NCI-H1105 (cell line): ENCODE results near the gene CDPF1.

Experiments
- DNase-seq: peaks from one replicate; lab custom pipeline; 2025; lab: John Stamatoyannopoulos, UW

CDPF1 gene

DNA sequence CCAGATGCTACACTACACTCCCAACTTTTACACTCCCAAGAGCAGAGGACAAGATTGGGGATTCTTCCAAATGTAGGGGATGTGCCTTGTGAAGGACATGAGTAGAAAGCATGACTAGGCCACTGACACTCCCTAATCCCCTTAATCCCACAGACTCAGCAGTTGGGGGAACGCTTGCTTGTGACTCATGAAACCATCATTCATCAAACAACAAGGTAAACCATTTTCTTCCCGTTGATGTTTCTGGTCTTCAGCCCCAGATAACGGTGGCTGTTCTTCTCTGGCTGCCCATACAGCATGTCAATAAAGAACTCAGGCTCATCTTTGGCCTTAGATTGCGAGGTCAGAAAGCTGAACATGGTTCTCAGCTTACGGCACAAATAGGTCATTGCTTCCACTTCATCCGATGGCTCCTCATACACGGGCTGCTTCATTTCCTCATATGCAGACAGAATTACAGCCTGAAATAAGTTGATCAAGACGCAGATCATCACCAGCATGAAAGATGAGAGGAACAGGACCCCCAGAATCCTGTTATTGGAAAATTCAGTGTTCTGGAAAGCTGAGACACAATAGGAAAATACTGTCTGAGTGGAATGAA lies 6.4 kb upstream of the CDPF1 start:
- DNase-seq = no peak

DNA sequence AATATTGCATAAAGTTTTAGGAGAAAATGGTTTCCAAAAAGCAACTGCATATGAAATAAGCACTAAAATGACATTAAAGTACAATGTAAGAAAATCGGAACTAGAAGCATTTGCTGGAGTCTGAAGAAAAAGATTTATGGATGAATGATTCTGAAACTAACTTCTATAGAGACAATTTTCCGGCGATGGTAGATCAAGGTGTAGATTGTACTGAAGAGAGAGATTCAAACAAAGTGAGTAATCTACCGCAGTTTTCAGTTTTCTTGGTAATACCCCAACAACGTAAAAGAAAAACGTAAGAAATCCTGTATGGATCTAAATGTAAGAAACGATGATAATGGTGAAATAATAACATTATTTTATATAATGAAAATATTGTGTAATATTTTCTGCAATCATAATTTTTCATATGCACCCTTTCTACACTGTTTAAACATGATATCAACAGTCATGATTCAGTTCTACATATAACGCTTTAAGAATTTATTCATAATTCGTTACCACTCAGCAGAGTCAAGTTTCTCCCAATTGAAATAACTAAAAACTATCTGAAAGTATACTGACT lies 1.8 kb upstream of the CDPF1 start:
- no peak for DNase-seq

DNA sequence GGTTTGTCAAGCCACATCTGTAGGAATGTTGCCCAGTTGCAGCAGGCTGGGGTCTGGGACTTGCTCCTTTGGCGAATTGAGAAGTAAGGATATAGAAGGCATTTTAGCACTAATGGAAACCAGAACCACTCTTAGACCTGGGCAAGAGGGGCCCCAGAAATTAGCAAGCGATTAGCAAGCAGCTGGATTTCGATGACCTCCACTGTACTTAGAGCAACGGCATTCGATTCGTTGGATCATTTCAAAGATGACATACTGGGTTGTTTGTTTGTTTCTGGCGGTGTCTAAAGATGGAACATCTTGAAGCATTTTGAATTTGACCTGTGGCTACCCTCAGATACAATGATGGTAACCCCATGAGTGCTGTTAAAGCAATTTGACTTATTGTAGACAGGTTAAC lies 1.2 kb upstream of the CDPF1 start:
- DNase-seq = no peak

DNA sequence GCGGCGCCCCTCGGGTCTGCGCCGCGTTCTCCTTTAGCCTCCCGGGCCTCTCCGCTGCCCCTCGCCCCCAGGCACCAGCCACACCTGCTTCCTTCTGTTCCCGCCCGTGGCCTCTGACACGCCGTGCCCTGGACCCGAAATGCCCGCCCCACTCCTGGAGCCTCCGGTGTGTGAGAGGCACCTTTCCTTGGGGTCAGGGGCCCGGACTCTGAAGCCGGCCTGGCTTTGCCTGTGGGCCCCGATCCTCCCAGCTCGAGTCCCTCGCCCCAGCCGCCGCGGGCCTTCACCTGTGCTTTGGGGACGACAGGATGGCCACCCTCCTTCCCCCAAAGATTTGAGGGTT lies 661 bp upstream of the CDPF1 start:
- no peak for DNase-seq

GRCh38 chr22:46247443-46247975 lies 2.6 kb downstream of the CDPF1 start:
- DNase-seq = no peak

DNA sequence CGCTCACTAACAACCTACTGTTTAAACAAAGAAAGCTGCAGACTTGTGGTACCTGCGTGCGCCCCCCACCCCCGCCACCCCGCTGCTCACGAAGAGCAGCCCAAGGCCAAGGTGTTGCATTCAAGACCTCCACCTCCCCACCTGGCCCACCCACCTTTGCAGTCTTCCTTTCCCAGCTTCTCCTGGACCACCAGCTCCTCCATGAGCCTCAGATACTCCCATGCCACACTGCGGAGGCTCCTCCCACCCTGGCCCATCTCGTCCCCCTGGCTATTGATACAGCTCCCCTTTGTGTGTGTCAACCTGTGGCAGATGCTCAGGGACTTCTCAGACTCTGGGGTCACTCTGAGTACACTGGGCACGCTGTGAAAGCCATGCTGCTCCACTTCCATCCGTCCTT lies 3.9 kb downstream of the CDPF1 start:
- no peak for DNase-seq

- DNase-seq = peak; percentile 32
These were observed 4.6 kb downstream of the CDPF1 start for GRCh38 chr22:46245511-46245910.

DNA sequence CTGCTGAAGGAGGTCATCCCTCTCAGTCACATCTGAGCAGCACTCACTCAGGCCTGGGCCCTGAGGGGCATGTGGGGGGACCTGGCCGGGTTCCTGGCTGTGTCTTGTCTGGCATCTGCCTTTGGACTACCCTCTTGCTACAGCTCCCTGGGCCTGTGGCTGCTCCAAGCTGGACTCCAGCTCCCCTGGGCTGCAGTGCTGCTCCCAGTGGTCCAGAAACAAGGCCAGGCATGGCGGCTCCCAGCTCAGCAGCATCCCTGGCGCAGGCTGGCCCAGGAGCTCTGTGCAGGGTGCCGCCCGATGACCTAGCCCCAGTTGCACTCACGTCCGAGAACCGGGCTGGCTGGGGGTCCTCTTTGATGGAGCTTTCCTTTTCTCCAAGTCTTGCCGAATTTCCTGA lies 5.3 kb downstream of the CDPF1 start:
- no peak for DNase-seq

DNA sequence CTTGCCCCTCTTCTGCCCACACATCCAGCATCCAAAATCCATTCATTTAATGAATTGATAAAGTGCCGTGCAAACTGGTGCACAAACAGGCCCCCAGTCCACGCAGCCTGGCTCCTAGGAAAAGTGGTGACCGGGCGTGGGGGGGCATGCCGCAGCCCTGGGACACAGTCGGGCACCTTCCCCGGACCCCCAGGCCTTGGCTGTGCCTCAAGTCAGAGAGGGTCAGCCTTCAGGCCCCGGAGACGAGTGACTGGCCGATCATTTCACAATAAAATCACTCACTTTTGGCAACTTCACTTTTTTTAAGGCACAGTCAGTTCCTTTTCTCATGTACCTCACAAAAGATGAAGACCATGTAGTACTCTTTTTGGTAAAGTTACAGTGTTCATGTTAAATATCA lies 8.0 kb downstream of the CDPF1 start:
- DNase-seq = no peak

DNA sequence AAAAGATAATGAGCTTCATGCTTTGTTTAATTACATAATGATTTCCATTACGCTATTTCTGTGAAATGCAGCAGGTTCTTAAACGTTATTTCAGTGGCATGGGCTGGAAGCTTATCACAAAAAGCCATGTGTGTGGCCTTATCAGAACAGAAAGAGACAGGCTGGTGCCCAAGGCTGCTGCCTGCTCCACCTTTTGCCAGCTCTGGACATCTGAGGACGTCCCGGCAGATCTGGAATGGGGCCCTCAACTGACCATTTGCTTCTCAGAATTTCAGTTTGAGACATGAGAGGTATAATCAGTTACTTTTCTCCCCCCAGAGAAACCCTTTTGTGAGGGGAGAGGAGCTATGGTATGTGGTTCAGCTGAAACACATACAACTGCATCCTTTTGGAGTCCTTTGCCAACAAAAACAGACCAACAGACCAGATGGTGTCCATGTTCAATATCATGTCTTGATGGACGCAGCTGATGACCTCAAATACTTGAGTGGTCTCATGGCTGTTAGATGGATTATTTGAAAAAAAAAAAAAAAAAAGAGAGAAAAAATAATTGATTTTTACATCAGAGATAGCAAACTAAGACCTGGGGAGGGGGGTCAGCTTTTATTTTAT lies 8.6 kb downstream of the CDPF1 start:
- DNase-seq = no peak

DNA sequence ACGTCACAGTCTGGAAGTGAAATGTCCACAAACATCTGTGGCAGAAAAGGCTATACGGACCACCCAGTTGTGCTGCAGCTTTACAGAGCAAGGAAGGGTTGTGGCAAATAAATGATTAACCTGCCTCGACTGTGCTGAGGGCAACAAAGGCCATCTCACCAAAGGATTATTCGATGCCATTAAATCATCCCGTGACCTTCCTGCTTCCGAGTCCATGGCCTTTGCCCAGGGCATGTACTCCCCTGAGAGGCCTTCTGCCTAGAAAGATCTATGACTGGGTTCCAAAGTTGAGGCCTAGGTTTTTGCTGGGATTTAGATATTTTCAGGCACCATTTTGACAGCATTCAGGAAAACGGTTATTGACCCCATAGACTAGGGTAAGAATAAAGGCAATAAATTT lies 9.2 kb downstream of the CDPF1 start:
- DNase-seq = no peak

DNA sequence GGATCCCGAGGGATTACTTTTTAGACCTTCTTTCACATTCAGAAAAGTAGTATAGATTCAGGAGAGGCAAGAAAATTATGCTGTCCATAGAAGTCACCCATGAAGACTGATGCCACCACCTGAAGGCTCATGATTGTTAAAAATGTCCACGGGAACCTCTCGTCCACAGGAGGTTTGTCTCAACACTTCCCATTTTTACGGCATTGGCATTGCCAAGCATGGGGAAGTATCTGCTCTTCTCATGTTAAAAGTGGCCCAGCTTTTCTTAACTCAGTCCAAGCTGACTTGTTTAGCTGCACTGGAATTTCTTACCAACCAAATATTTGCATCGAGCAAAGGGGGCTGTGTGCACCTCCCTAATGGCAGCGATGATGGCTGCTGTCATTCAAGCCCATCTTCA lies 9.6 kb downstream of the CDPF1 start:
- no peak for DNase-seq

DNA sequence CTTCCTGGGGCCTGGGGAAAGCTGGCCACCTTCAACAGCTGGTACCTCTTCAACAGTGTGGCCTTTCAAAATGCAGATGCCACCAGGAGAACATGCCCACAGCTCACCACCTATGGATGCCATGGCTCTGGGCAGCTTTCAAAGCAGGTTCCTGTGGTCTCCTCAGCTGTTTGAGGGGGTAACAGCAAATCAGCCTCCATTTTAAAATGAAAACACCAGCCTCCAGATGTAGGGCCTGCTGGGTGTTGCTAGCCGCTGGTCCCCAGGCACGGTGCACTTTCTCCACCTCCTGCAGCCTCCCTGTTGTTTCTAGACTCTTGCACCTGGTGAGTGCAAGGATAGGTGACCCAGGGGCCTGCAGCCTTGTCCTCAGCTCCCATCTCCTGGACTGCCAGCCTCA lies 10.0 kb downstream of the CDPF1 start:
- no peak for DNase-seq

- DNase-seq = no peak
These were observed 10.6 kb downstream of the CDPF1 start for GRCh38 chr22:46239261-46240048.

GRCh38 chr22:46238541-46238940 lies 11.6 kb downstream of the CDPF1 start:
- no peak for DNase-seq

DNA sequence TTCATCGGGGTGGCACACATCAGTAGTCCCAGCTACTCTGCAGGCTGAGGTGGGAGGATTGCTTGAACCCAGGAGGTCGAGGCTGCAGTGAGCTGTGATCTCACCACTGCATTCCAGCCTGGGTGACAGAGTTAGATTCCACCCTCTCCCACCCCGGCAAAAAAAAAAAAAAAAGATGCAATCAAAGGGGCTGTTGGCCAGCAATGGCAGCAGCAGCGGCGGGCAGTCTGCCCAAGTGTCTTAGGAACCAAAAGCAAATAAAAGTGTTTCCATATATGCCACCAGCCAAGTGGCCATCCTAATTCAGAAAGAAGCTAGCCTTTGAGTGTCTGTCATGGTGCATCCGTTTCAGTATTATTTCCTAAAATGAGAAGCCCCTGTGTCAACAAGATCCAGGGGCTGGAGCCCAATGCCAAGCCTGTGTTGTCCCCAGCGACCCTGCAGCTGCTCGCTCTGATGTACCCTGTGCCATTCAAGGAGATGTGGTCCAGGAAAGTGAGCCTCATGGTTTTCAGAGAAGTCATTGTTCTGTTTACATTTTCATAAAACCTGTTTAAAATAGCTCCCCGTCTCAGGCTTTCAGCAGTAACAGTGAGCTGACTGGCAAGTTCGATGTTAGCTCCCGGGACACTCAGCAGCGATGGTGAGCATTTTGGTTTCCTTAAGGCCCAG lies 12.5 kb downstream of the CDPF1 start:
- DNase-seq = no peak

- DNase-seq = no peak
These were observed 15.1 kb downstream of the CDPF1 start for GRCh38 chr22:46234969-46235368.

DNA sequence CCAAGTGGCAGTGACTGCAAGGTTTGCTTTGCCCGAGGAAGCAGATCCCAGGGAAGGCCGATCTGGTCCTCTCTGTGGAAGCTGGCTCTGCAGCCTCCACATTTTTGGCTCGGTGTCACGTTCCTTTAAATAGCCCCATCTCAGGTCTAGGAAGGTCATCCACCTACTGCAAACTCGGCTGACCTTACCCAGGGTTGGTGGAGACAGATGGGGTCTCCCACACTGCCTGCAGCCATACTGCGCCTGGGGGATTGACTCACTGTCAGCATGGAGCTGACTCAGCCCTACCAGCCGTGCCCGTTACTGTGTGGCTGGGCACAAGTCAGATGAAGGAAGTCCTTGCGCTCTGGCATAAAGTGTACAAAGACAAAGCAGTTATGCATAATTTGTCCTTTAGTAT lies 16.9 kb downstream of the CDPF1 start:
- no peak for DNase-seq

DNA sequence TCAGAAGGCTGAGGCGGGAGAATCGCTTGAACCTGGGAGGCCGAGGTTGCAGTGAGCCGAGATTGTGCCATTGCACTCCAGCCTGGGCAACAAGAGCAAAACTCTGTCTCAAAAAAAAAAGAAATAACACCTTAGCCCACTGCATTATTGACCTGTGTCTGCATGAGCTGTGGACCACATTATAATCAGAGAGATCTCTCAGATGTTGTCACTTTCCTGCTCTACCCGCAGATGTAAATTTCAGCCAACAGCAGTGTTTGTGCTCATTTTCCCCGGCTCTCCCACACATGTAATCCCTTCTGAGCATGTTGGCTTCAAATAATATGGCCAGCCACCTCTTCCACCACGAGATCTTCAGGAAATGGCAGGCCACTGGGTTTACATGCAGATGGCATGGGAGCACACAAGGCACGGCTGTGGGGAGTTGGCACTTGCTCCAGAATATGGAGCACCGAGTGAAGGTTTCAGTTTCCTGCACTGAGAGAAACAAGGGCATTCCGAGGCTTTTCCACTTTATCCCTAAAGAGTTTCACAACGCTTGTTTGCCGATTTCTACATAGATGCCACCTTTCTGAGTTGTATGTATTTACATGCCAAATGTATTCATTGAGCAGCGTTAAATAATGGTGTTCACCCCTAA lies 19.7 kb downstream of the CDPF1 start:
- DNase-seq = no peak

DNA sequence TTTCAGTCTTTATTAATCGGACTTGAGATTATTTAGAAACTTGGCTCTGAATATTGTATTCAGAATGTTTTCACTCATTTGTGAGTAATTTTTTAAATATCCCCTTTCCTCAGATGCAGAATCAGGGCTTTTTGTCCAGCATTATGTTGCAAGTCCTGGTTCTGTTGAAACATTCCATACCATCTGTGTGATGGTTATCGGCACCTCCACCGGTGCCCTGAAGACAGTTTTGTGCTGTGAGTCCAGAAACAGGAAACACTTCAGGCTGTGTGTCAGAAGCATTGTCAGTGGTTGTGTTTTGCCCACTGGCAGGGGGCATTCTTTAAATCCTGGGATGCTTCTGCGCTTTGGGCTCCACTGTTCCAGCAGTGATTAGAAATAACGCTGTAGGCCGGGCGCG lies 20.4 kb downstream of the CDPF1 start:
- no peak for DNase-seq

GRCh38 chr22:46226577-46226976 lies 23.5 kb downstream of the CDPF1 start:
- no peak for DNase-seq

GRCh38 chr22:46225631-46226030 lies 24.5 kb downstream of the CDPF1 start:
- DNase-seq = no peak
